UCSD-AML1 (cell line): ENCODE data around the gene MYO16.

Experiments
- DNase-seq: peaks from one replicate; lab custom pipeline; 2025; ENCODE audit not compliant: unreplicated experiment; lab: John Stamatoyannopoulos, UW

Gene MYO16

GRCh38 chr13:108629181-108629752 lies at the start of gene MYO16:
TSS of gene MYO16 (plus strand) at chr13:108629611. CDS start at chr13:108629845, 234 bp downstream.
- no peak for DNase-seq

GRCh38 chr13:108586826-108587225 lies 42.6 kb upstream of the MYO16 start:
- no peak for DNase-seq

GRCh38 chr13:108588516-108588915 lies 40.9 kb upstream of the MYO16 start:
- no peak for DNase-seq

GRCh38 chr13:108594153-108594552 lies 35.3 kb upstream of the MYO16 start:
- no peak for DNase-seq

- DNase-seq, result no peak
Observed at GRCh38 chr13:108595436-108596274, 33.8 kb upstream of the MYO16 start.

GRCh38 chr13:108597943-108598342 lies 31.5 kb upstream of the MYO16 start:
- DNase-seq, result no peak

GRCh38 chr13:108606424-108606823 lies 23.0 kb upstream of the MYO16 start:
- no peak for DNase-seq

- no peak for DNase-seq
Observed at GRCh38 chr13:108609353-108609752, 20.1 kb upstream of the MYO16 start.

- DNase-seq, result no peak
Observed at GRCh38 chr13:108610507-108610906, 18.9 kb upstream of the MYO16 start.

- no peak for DNase-seq
Observed at GRCh38 chr13:108615241-108615640, 14.2 kb upstream of the MYO16 start.

GRCh38 chr13:108618233-108618632 lies 11.2 kb upstream of the MYO16 start:
- no peak for DNase-seq

GRCh38 chr13:108621462-108621861 lies 7.9 kb upstream of the MYO16 start:
- no peak for DNase-seq

- DNase-seq, result no peak
Observed at GRCh38 chr13:108624108-108624507, 5.3 kb upstream of the MYO16 start.

GRCh38 chr13:108624979-108625378 lies 4.4 kb upstream of the MYO16 start:
- DNase-seq, result no peak

GRCh38 chr13:108629988-108630387 lies 577 bp downstream of the MYO16 start:
- DNase-seq, result no peak

GRCh38 chr13:108632649-108633167 lies 3.3 kb downstream of the MYO16 start:
- DNase-seq, result no peak

GRCh38 chr13:108638901-108639300 lies 9.5 kb downstream of the MYO16 start:
- no peak for DNase-seq

- no peak for DNase-seq
Observed at GRCh38 chr13:108643646-108644353, 14.4 kb downstream of the MYO16 start.

GRCh38 chr13:108645376-108645775 lies 16.0 kb downstream of the MYO16 start:
- no peak for DNase-seq

- no peak for DNase-seq
Observed at GRCh38 chr13:108650271-108650670, 20.9 kb downstream of the MYO16 start.

GRCh38 chr13:108656742-108657141 lies 27.3 kb downstream of the MYO16 start:
- no peak for DNase-seq

- DNase-seq, result no peak
Observed at GRCh38 chr13:108657519-108657918, 28.1 kb downstream of the MYO16 start.
